DMS153 (cell line): ENCODE measurements around the gene SMYD4.

Experiments used
- DNase-seq: peaks from one replicate; lab custom pipeline; 2025; lab: John Stamatoyannopoulos, UW

Gene SMYD4

GRCh38 chr17:1730326-1731193 lies 99.1 kb downstream of the SMYD4 start:
- no peak for DNase-seq

GRCh38 chr17:1729966-1730325 lies 99.8 kb downstream of the SMYD4 start:
- no peak for DNase-seq
